Measurements from ENCODE around the gene ZBTB18. TPM values are rescaled to one million over a fixed set of nuclear protein-coding genes. Genes with fewer than 3 reads are reported as not detected.

ZBTB18 gene
- total and polyA plus RNA-seq, 7 donors, result 7.4 to 19.7 (median 15.3) TPM

DNA sequence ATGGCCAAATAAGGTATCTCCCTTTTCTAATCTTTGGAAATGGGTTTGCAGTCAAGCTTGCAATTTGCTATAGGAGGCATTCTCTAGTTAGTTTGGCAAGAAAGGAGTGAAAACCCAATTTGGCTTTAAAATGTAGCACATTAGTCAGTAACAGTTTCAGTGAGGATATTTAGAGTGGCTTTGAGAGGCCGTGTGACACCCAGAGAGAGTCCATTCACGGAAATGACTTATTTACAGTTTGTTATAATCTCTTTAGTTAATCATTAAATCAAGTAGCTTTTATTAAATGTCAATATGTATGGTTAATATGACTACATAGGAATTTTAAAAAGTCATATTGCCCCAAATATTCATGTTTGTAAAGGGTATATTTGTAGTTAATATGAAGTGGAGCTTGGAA lies 9.6 kb downstream of the ZBTB18 start:
- TF ChIP-seq EP300 (IDR thresholded peaks at IDR 0.05) (no peak), POLR2AphosphoS5 (IDR thresholded peaks at IDR 0.05) (no peak), POLR2A (IDR thresholded peaks at IDR 0.05) (no peak)
- TF ChIP-seq, protein P1, sequence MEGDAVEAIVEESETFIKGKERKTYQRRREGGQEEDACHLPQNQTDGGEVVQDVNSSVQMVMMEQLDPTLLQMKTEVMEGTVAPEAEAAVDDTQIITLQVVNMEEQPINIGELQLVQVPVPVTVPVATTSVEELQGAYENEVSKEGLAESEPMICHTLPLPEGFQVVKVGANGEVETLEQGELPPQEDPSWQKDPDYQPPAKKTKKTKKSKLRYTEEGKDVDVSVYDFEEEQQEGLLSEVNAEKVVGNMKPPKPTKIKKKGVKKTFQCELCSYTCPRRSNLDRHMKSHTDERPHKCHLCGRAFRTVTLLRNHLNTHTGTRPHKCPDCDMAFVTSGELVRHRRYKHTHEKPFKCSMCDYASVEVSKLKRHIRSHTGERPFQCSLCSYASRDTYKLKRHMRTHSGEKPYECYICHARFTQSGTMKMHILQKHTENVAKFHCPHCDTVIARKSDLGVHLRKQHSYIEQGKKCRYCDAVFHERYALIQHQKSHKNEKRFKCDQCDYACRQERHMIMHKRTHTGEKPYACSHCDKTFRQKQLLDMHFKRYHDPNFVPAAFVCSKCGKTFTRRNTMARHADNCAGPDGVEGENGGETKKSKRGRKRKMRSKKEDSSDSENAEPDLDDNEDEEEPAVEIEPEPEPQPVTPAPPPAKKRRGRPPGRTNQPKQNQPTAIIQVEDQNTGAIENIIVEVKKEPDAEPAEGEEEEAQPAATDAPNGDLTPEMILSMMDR (IDR thresholded peaks at IDR 0.05), result no peak
- intact Hi-C loops (cut with DNase I), result no loop called here

DNA sequence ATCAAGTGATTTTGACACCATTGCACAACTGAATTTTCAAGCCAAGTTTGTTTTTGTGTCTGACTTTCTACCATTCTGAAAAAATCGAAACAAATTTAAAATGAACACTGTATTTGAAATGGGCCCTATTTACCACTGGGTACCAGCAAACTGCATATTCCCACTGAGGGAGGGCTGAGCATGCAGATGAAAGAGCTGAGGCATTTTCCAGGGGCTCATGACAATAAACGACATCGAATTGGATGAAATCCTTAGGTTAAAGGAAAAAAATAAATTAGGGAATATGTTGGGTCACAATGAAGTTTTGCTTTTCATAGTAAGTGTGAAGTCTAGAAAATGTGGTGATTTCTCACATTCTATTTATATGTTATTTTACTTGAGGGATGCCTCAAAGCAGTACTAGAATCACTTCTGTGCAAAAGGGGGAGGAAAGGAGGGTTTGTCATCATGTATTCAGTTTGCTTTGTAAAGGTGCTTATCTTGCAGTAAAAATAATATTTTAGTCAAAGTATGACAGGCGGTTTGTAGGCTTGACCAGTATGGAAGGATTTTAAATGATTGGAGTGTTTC lies 11.2 kb downstream of the ZBTB18 start:
- H3K27me3 ChIP-seq, result no peaks in the 10 kb centered on the region
- H3K4me1 ChIP-seq, result no peaks in the 10 kb centered on the region
- no peak overlapping the region for H3K4me3 ChIP-seq
- no peak overlapping the region for H3K27ac ChIP-seq
- TF ChIP-seq EP300 (IDR thresholded peaks at IDR 0.05), result no peak
- no peak for TF ChIP-seq POLR2AphosphoS5 (IDR thresholded peaks at IDR 0.05)
- TF ChIP-seq POLR2A (IDR thresholded peaks at IDR 0.05), result no peak
- TF ChIP-seq, protein P1 (IDR thresholded peaks at IDR 0.05), result no peak
- no peaks in the 10 kb centered on the region for H3K36me3 ChIP-seq
- DNase-seq, result no peak
- 91 to 94% methylated on average over 4 of the region's 4 CpGs for WGBS, 2 donors
- intact Hi-C loops (cut with DNase I), result no loop called here
- no peaks in the 10 kb centered on the region for H3K9me3 ChIP-seq

More for the DNA sequence above, 9.6 kb downstream of the ZBTB18 start:
- no peaks in the 10 kb centered on the region for H3K9me3 ChIP-seq
- no peak for DNase-seq
- no peak overlapping the region for H3K4me3 ChIP-seq
- WGBS, 2 donors, result 22 to 70% methylated on average over 2 of the region's 2 CpGs
- peaks cover 0 to 2% (median 0%) of the 10 kb centered on the region in 4 donors for H3K36me3 ChIP-seq
- no peaks in the 10 kb centered on the region for H3K27me3 ChIP-seq
- H3K4me1 ChIP-seq, result peaks cover 0 to 4% (median 1%) of the 10 kb centered on the region in 4 donors
- no peak overlapping the region for H3K27ac ChIP-seq

DNA sequence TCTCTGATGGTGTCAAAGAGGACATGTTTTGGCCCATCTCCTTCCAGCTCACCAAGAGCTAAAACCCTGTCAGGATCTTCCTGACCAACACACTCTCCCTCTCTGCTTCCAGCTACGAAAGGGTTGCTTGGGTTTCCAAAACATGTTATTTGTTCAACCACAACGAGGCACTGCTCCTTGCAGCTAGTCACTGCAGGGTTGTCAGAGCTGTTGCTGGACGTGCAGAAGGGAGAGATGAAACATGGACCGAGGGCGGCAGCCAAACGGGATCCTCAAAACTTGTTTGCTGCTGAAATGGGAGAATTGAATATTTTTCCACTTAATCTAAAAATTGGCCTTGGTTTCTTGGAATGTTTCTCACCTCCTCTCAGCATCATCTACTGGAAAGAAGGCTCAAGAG lies 12.4 kb downstream of the ZBTB18 start:
- no peaks in the 10 kb centered on the region for H3K27me3 ChIP-seq
- intact Hi-C loops (cut with DNase I), result no loop called here
- no peaks in the 10 kb centered on the region for H3K4me1 ChIP-seq
- no peak for DNase-seq
- TF ChIP-seq EP300 (IDR thresholded peaks at IDR 0.05) (no peak), POLR2A (IDR thresholded peaks at IDR 0.05) (no peak), POLR2AphosphoS5 (IDR thresholded peaks at IDR 0.05) (no peak)
- TF ChIP-seq, protein P1 (IDR thresholded peaks at IDR 0.05), result no peak
- H3K27ac ChIP-seq, result no peak overlapping the region
- H3K36me3 ChIP-seq, result no peaks in the 10 kb centered on the region
- no peaks in the 10 kb centered on the region for H3K9me3 ChIP-seq
- WGBS, 2 donors, result 82 to 84% methylated on average over 6 of the region's 6 CpGs
- H3K4me3 ChIP-seq, result no peak overlapping the region

DNA sequence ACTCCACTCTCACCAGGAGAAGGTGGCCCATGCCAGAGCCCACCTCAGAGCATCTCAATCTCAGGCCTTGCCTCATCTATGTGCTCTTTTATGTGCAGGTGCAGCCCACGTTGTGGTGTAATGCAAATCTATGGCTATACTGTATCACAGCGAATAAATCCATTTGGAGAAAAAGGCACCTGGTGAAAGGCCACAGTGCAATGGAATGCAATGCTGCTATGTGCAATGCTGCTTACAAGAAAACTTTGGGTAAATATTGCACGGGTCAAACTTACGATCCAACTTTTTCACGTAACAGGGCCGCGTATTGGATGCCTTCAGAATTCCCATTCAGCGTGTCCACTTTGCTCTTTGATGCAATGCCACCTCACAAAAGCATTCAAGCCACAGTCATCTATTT lies 13.5 kb downstream of the ZBTB18 start:
- Histone ChIP-seq H3K4me1 (no peaks in the 10 kb centered on the region), H3K27me3 (no peaks in the 10 kb centered on the region), H3K4me3 (no peak overlapping the region), H3K9me3 (no peaks in the 10 kb centered on the region), H3K27ac (no peak overlapping the region), H3K36me3 (no peaks in the 10 kb centered on the region)
- TF ChIP-seq POLR2A (IDR thresholded peaks at IDR 0.05) (no peak), EP300 (IDR thresholded peaks at IDR 0.05) (no peak), POLR2AphosphoS5 (IDR thresholded peaks at IDR 0.05) (no peak)
- TF ChIP-seq, protein P1 (IDR thresholded peaks at IDR 0.05), result no peak
- intact Hi-C loops (cut with DNase I), result no loop called here
- WGBS, 2 donors, result 94 to 95% methylated on average over 8 of the region's 8 CpGs
- no peak for DNase-seq

Data from sigmoid colon (tissue), 7 donors.